IMR-90 (cell line): Measurements from ENCODE around the gene OR6K6. TPM values are rescaled to one million over a fixed set of nuclear protein-coding genes. Genes with fewer than 3 reads are reported as not detected.

Source experiments
- ATAC-seq: fragments of 200-7000 bp; cut with Tn5 transposase; 2 replicates; pipeline ENCODE4 v1.9.1; 2020; ENCODE audit warnings: low read depth, mild to moderate bottlenecking, moderate library complexity
- BruUV-seq: library from RNA; stranded (reverse); fragments of 400-500 nt; replicated peaks from 2 replicates; lab custom pipeline; 2021; lab: Mats Ljungman, UMichigan
- CTCF ChIA-PET: fragments of 300-600 bp; formaldehyde crosslinking; extraction: SDS; loops from one replicate; lab custom pipeline; 2021; ENCODE audit warnings: antibody characterized with exemption; lab: Yijun Ruan, JAX
- POLR2A ChIA-PET: fragments of 300-600 bp; sonication (Branson Sonifier 250); formaldehyde crosslinking; loops from one replicate; lab custom pipeline; 2022; ENCODE audit warnings: antibody characterized with exemption; ENCODE audit not compliant: unreplicated experiment; lab: Charles Lee
- DNase-seq: peaks from one replicate; pipeline ENCODE4 v3.0.0; 2013
- H2AFZ ChIP-seq: replicated peaks from 2 replicates; pipeline ENCODE3; 2013; ENCODE audit warnings: low read length, mild to moderate bottlenecking; ENCODE audit not compliant: poor library complexity
- H2AK5ac ChIP-seq: 2 replicates; pipeline ENCODE4 v1.6.1; 2013; ENCODE audit warnings: low read depth, low read length, inconsistent platforms
- H2AK9ac ChIP-seq: replicated peaks from 2 replicates; pipeline ENCODE3; 2013; ENCODE audit warnings: mild to moderate bottlenecking, low read depth, low read length, moderate library complexity; ENCODE audit not compliant: poor library complexity
- H2BK120ac ChIP-seq: 2 replicates; pipeline ENCODE4 v1.6.1; 2013; ENCODE audit warnings: low read depth, low read length, inconsistent platforms
- H2BK15ac ChIP-seq: 3 replicates; pipeline ENCODE4 v1.6.1; 2013; ENCODE audit warnings: low read depth, low read length, inconsistent platforms
- H2BK20ac ChIP-seq: 2 replicates; pipeline ENCODE4 v1.6.1; 2013; ENCODE audit warnings: low read depth, mild to moderate bottlenecking, inconsistent platforms, low read length, moderate library complexity
- H2BK5ac ChIP-seq: 2 replicates; pipeline ENCODE4 v1.6.1; 2013; ENCODE audit warnings: mild to moderate bottlenecking, low read depth, low read length, inconsistent platforms; ENCODE audit not compliant: poor library complexity, severe bottlenecking
- H3K14ac ChIP-seq: replicated peaks from 2 replicates; pipeline ENCODE4 v1.6.1; 2013; ENCODE audit warnings: low read depth, low read length, inconsistent platforms
- H3K18ac ChIP-seq: 2 replicates; pipeline ENCODE4 v1.6.1; 2013; ENCODE audit warnings: low read depth, low read length, control low read depth
- H3K23ac ChIP-seq: 2 replicates; pipeline ENCODE4 v1.6.1; 2013; ENCODE audit warnings: low read depth, low read length, inconsistent platforms
- H3K27ac ChIP-seq: 2 replicates; pipeline ENCODE4 v1.5.1; 2013; ENCODE audit warnings: mild to moderate bottlenecking, control low read depth, low read length; ENCODE audit not compliant: insufficient read depth
- H3K27me3 ChIP-seq: 2 replicates; pipeline ENCODE4 v1.6.1; 2013; ENCODE audit warnings: low read length; ENCODE audit not compliant: control insufficient read depth, insufficient read depth
- H3K36me3 ChIP-seq: 2 replicates; pipeline ENCODE4 v1.6.1; 2013; ENCODE audit warnings: low read length, mixed read lengths; ENCODE audit not compliant: control insufficient read depth, insufficient read depth
- H3K4ac ChIP-seq: 2 replicates; pipeline ENCODE4 v1.6.1; 2013; ENCODE audit warnings: low read depth, low read length, inconsistent platforms
- H3K4me1 ChIP-seq: 2 replicates; pipeline ENCODE4 v1.6.1; 2013; ENCODE audit warnings: low read length, mixed read lengths; ENCODE audit not compliant: control insufficient read depth, insufficient read depth
- H3K4me2 ChIP-seq: 2 replicates; pipeline ENCODE4 v1.6.1; 2013; ENCODE audit warnings: low read depth, mild to moderate bottlenecking, control low read depth, low read length, moderate library complexity
- H3K4me3 ChIP-seq: 2 replicates; pipeline ENCODE4 v1.5.1; 2013; ENCODE audit warnings: low read depth, mild to moderate bottlenecking, control low read depth, low read length, moderate library complexity; ENCODE audit not compliant: insufficient read depth
- H3K56ac ChIP-seq: 2 replicates; pipeline ENCODE4 v1.6.1; 2013; ENCODE audit warnings: low read length, inconsistent platforms; ENCODE audit not compliant: insufficient read depth; ENCODE audit errors: extremely low read depth
- H3K79me1 ChIP-seq, 2 experiments: 2 replicates each; pipeline ENCODE4 v1.6.1; 2013; ENCODE audit warnings: low read length in 2 of 2, inconsistent platforms in 1 of 2, low read depth in 1 of 2
- H3K9ac ChIP-seq: 2 replicates; pipeline ENCODE4 v1.6.1; 2013; ENCODE audit warnings: low read depth, low read length, control low read depth
- H3K9me1 ChIP-seq: 2 replicates; pipeline ENCODE4 v1.6.1; 2013; ENCODE audit warnings: low read length, inconsistent platforms; ENCODE audit not compliant: insufficient read depth
- H3K9me3 ChIP-seq: 2 replicates; pipeline ENCODE4 v1.6.1; 2013; ENCODE audit warnings: low read length; ENCODE audit not compliant: control insufficient read depth, insufficient read depth
- H4K20me1 ChIP-seq: 2 replicates; pipeline ENCODE4 v1.6.1; 2013; ENCODE audit warnings: low read length, inconsistent platforms; ENCODE audit not compliant: insufficient read depth
- H4K5ac ChIP-seq: 2 replicates; pipeline ENCODE4 v1.6.1; 2013; ENCODE audit warnings: mild to moderate bottlenecking, low read depth, low read length, control low read depth
- H4K8ac ChIP-seq, 2 experiments: 2 replicates each; pipeline ENCODE4 v1.6.1; 2013; ENCODE audit warnings: low read depth in 2 of 2, low read length in 2 of 2, control low read depth in 1 of 2, inconsistent platforms in 1 of 2
- H4K91ac ChIP-seq: 2 replicates; pipeline ENCODE4 v1.6.1; 2013; ENCODE audit warnings: low read depth, low read length, inconsistent platforms; ENCODE audit not compliant: insufficient read depth
- MAFK ChIP-seq: IDR thresholded peaks from 2 replicates; pipeline ENCODE4 v1.6.1; 2012; ENCODE audit warnings: low read depth, low read length, improper control_type of control experiment
- WGBS, 2 experiments: methylation state at CpG; one replicate each; pipeline versions ENCODE4 v1.1.5 to v1.1.7; 2013; ENCODE audit warnings: missing lambda C conversion rate in 2 of 2; ENCODE audit not compliant: insufficient read length in 1 of 2; ENCODE audit errors: extremely low coverage in 2 of 2; 5-methylcytosine and 5-hydroxymethylcytosine counted together
- dilution Hi-C: fragments of 300-500 bp; cut with HindIII; formaldehyde crosslinking; loops from one replicate; pipeline ENCODE4 v1.14.3; 2018; ENCODE audit warnings: low sequenced_read_pairs; ENCODE audit not compliant: unreplicated experiment
- in situ Hi-C: fragments of 300-500 bp; cut with MboI; formaldehyde crosslinking; loops from 3 replicates; pipeline ENCODE4 v1.14.3; 2019; ENCODE audit warnings: low sequenced_read_pairs, inconsistent platforms, mixed read lengths
- intact Hi-C: fragments of 100-400 bp; cut with micrococcal nuclease; formaldehyde crosslinking; loops from 2 replicates; pipeline ENCODE4 v1.10.0; 2022
- microRNA-seq, 2 experiments: library from miRNA; stranded (forward) in 1 of 2; unstranded in 1 of 2; fragments of 10-50 nt in 1 of 2; fragments of <30 nt in 1 of 2; gene quantifications in 1 of 2; microRNA quantifications in 1 of 2; one replicate each; pipeline versions ENCODE3 to v1.1.0; 2013 to 2020; ENCODE audit not compliant: insufficient read depth in 1 of 2, insufficient read length in 1 of 2, unreplicated experiment in 1 of 2
- polyA plus RNA-seq, 3 experiments: library from polyadenylated mRNA; depleted of rRNA; stranded (reverse); fragments of >200 nt; gene quantifications; 2 replicates each; pipeline ENCODE4 v1.2.3, GENCODE V29; 2012; ENCODE audit warnings: low replicate concordance in 1 of 3
- small RNA-seq, 5 experiments: library from RNA; depleted of rRNA; stranded (forward); fragments of <200 nt; gene quantifications; one replicate each; pipeline ENCODE3, GENCODE V24; 2012
- total RNA-seq: library from RNA; depleted of rRNA; stranded (reverse); fragments of >200 nt; gene quantifications from 2 replicates; pipeline ENCODE4 v1.2.3, GENCODE V29; 2012; rRNA removed
- TF ChIP-seq, protein P1 (sequence below): conservative IDR thresholded peaks from 2 replicates; pipeline ENCODE4 v1.5.1; 2012; ENCODE audit warnings: mild to moderate bottlenecking, low read depth, low read length, improper control_type of control experiment

OR6K6 gene
- total and polyA plus RNA-seq, 2 of the 4 experiments (the other 2 are of a cell fraction) = not detected

DNA sequence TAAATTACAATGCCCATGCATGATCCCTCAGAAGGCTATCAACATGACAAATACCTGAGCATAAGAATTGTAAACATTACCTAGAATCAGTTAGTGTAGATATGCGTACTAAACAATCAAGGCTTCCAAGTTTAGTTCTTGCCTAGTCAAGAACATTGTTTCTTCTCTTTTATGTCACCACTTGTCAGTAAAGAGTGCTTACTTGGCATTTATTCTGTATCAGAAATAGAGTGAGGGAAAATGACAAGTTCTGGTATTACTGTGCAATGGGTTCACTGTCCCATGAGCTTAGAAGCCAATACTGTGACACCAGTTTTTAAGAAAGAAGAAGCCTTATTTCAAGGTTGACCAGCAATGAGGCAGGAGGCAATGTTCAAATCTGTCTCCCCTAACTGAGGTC lies 49.2 kb downstream of the OR6K6 start:
- Histone ChIP-seq H3K27me3 (no peaks in the 10 kb centered on the region), H3K23ac (no peak overlapping the region), H3K27ac (no peak overlapping the region), H3K4me3 (no peak overlapping the region), H2AK5ac (no peak overlapping the region), H3K4ac (no peak overlapping the region), H2AFZ (no peak overlapping the region), H3K9ac (no peak overlapping the region), H3K9me1 (no peaks in the 10 kb centered on the region), H4K20me1 (no peaks in the 10 kb centered on the region), H2BK120ac (no peak overlapping the region), H4K91ac (no peak overlapping the region), H2AK9ac (no peak overlapping the region), H3K18ac (no peak overlapping the region), H3K56ac (no peak overlapping the region), H3K4me2 (no peak overlapping the region), H4K8ac (no peak overlapping the region), H3K36me3 (no peaks in the 10 kb centered on the region), H2BK15ac (no peak overlapping the region), H2BK20ac (no peak overlapping the region), H3K79me1 (no peaks in the 10 kb centered on the region), H3K4me1 (no peaks in the 10 kb centered on the region), H4K5ac (no peak overlapping the region), H2BK5ac (no peak overlapping the region), H3K9me3 (no peaks in the 10 kb centered on the region; the same call in 1 of the 2 replicates), H3K14ac (no peak overlapping the region)
- dilution Hi-C loops (no loop called here), intact Hi-C loops (no loop called here), in situ Hi-C loops (no loop called here)
- ChIA-PET POLR2A (no interaction called here), CTCF (no interaction called here)
- no TSS peak for BruUV-seq
- ATAC-seq (no peak), DNase-seq (no peak)
- no CpG with 5 or more reads among the region's 1 CpG for WGBS, 2 experiments
- peak; percentile 72 for TF ChIP-seq MAFK
- TF ChIP-seq, protein P1, sequence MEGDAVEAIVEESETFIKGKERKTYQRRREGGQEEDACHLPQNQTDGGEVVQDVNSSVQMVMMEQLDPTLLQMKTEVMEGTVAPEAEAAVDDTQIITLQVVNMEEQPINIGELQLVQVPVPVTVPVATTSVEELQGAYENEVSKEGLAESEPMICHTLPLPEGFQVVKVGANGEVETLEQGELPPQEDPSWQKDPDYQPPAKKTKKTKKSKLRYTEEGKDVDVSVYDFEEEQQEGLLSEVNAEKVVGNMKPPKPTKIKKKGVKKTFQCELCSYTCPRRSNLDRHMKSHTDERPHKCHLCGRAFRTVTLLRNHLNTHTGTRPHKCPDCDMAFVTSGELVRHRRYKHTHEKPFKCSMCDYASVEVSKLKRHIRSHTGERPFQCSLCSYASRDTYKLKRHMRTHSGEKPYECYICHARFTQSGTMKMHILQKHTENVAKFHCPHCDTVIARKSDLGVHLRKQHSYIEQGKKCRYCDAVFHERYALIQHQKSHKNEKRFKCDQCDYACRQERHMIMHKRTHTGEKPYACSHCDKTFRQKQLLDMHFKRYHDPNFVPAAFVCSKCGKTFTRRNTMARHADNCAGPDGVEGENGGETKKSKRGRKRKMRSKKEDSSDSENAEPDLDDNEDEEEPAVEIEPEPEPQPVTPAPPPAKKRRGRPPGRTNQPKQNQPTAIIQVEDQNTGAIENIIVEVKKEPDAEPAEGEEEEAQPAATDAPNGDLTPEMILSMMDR = no peak

Small RNA genes lying within 50 kb of the gene (microRNA-seq; reads per million reads assigned to microRNA genes)
- gene OR2AQ1P (ENCODE audit: insufficient read depth, insufficient read length) = not detected

Small RNA genes lying within 50 kb of the gene (small RNA-seq; reads per million reads assigned to genes)
- gene OR2AQ1P = 0 reads per million in 5 experiments

Other genes starting within 250 kb of the OR6K6 start
- gene OR6Y1, start 200.3 kb upstream of the OR6K6 start, total RNA-seq = not detected in 2 replicates
- gene OR6Y1, start 200.3 kb upstream of the OR6K6 start, polyA plus RNA-seq (2012; rRNA removed) = not detected in 2 replicates
- not detected in 2 replicates for gene OR6P1, start 184.1 kb upstream of the OR6K6 start, total RNA-seq
- not detected in 2 replicates for gene OR6P1, start 184.1 kb upstream of the OR6K6 start, polyA plus RNA-seq (2012; rRNA removed)
- not detected in 2 replicates for gene OR10X1, start 174.8 kb upstream of the OR6K6 start, total RNA-seq
- gene OR10X1, start 174.8 kb upstream of the OR6K6 start, polyA plus RNA-seq (2012; rRNA removed) = not detected in 2 replicates
- not detected in 2 replicates for gene OR10Z1, start 149.5 kb upstream of the OR6K6 start, total RNA-seq
- not detected in 2 replicates for gene OR10Z1, start 149.5 kb upstream of the OR6K6 start, polyA plus RNA-seq (2012; rRNA removed)
- not detected in 2 replicates for gene SPTA1, start 68.0 kb upstream of the OR6K6 start, total RNA-seq
- gene SPTA1, start 68.0 kb upstream of the OR6K6 start, polyA plus RNA-seq (2012; rRNA removed) = not detected in 2 replicates
- gene OR6K2, start 54.1 kb upstream of the OR6K6 start, total RNA-seq = not detected in 2 replicates
- not detected in 2 replicates for gene OR6K2, start 54.1 kb upstream of the OR6K6 start, polyA plus RNA-seq (2012; rRNA removed)
- not detected in 2 replicates for gene OR6K3, start 34.0 kb upstream of the OR6K6 start, total RNA-seq
- not detected in 2 replicates for gene OR6K3, start 34.0 kb upstream of the OR6K6 start, polyA plus RNA-seq (2012; rRNA removed)
- not detected in 2 replicates for gene OR6N1, start 17.5 kb downstream of the OR6K6 start, total RNA-seq
- not detected in 2 replicates for gene OR6N1, start 17.5 kb downstream of the OR6K6 start, polyA plus RNA-seq (2012; rRNA removed)
- not detected in 2 replicates for gene OR6N2, start 26.5 kb downstream of the OR6K6 start, total RNA-seq
- gene OR6N2, start 26.5 kb downstream of the OR6K6 start, polyA plus RNA-seq (2012; rRNA removed) = not detected in 2 replicates
- gene MNDA, start 76.6 kb downstream of the OR6K6 start, total RNA-seq = not detected in 2 replicates
- gene MNDA, start 76.6 kb downstream of the OR6K6 start, polyA plus RNA-seq (2012; rRNA removed) = not detected in 2 replicates
- gene PYHIN1, start 176.8 kb downstream of the OR6K6 start, total RNA-seq = not detected in 2 replicates
- gene PYHIN1, start 176.8 kb downstream of the OR6K6 start, polyA plus RNA-seq (2012; rRNA removed) = not detected in 2 replicates